Hepatocyte (in vitro differentiated cells): ENCODE measurements around the gene PLP1. TPM values are rescaled to one million over a fixed set of nuclear protein-coding genes. Genes with fewer than 3 reads are reported as not detected.

ENCODE experiments used
- DNase-seq: peaks from one replicate; pipeline ENCODE4 v3.0.0-alpha.2; 2016; ENCODE audit warnings: low spot score
- H2AFZ ChIP-seq: fragments of 200-600 bp; sonication (generic); 2 replicates; pipeline ENCODE4 v1.6.0; 2016; ENCODE audit warnings: antibody characterized with exemption, mild to moderate bottlenecking
- H3K27ac ChIP-seq: fragments of 200-600 bp; sonication (generic); 2 replicates; pipeline ENCODE4 v1.5.1; 2016; ENCODE audit warnings: mild to moderate bottlenecking
- H3K27me3 ChIP-seq: fragments of 200-600 bp; sonication (generic); 2 replicates; pipeline ENCODE4 v1.6.1; 2016
- H3K36me3 ChIP-seq: fragments of 200-600 bp; sonication (generic); replicated peaks from 2 replicates; pipeline ENCODE4 v1.5.1; 2016; ENCODE audit warnings: low read depth; ENCODE audit not compliant: insufficient read depth
- H3K4me1 ChIP-seq: fragments of 200-600 bp; sonication (generic); 2 replicates; pipeline ENCODE4 v1.5.1; 2016; ENCODE audit warnings: mild to moderate bottlenecking, moderate library complexity; ENCODE audit not compliant: insufficient read depth
- H3K4me2 ChIP-seq: fragments of 200-600 bp; sonication (generic); 2 replicates; pipeline ENCODE4 v1.6.0; 2016
- H3K4me3 ChIP-seq: fragments of 200-600 bp; sonication (generic); 2 replicates; pipeline ENCODE4 v1.5.1; 2016; ENCODE audit warnings: mild to moderate bottlenecking
- H3K79me2 ChIP-seq: fragments of 200-600 bp; sonication (generic); 2 replicates; pipeline ENCODE4 v1.6.0; 2017; ENCODE audit warnings: mild to moderate bottlenecking
- H3K9me2 ChIP-seq: fragments of 200-600 bp; sonication (generic); replicated peaks from 2 replicates; pipeline ENCODE4 v1.6.0; 2017; ENCODE audit warnings: mild to moderate bottlenecking; ENCODE audit not compliant: insufficient read depth
- H3K9me3 ChIP-seq: fragments of 200-600 bp; sonication (generic); 2 replicates; pipeline ENCODE4 v1.5.1; 2016; ENCODE audit warnings: low read depth, mild to moderate bottlenecking
- H4K20me1 ChIP-seq: fragments of 200-600 bp; sonication (generic); 2 replicates; pipeline ENCODE4 v1.6.0; 2016; ENCODE audit warnings: mild to moderate bottlenecking; ENCODE audit not compliant: insufficient read depth, poor library complexity, severe bottlenecking
- EZH2 ChIP-seq: fragments of 200-600 bp; sonication (generic); IDR thresholded peaks from 2 replicates; pipeline ENCODE4 v1.6.1; 2016; ENCODE audit warnings: antibody characterized with exemption, mild to moderate bottlenecking, borderline replicate concordance
- EZH2phosphoT487 ChIP-seq: fragments of 200-600 bp; sonication (generic); IDR thresholded peaks from one replicate; pipeline ENCODE4 v1.6.1; 2018; ENCODE audit warnings: antibody characterized with exemption, mild to moderate bottlenecking, low read depth, moderate library complexity; ENCODE audit not compliant: unreplicated experiment, severe bottlenecking
- WGBS: methylation state at CpG from one replicate; pipeline ENCODE4 v1.1.6; 2016; ENCODE audit warnings: low lambda C conversion rate; ENCODE audit errors: missing lambda C conversion rate; 5-methylcytosine and 5-hydroxymethylcytosine counted together
- polyA plus RNA-seq: library from polyadenylated mRNA; unstranded; fragments of >200 nt; fragmentation: Nextera tagmentation; extraction: Ambion mirVana; gene quantifications from 2 replicates; pipeline ENCODE4 v1.2.1, GENCODE V29; 2016
- total RNA-seq: library from RNA; depleted of rRNA; stranded (reverse); fragments of >200 nt; gene quantifications from 2 replicates; pipeline ENCODE4 v1.2.3, GENCODE V29; 2014
- TF ChIP-seq, protein P1 (sequence below): fragments of 200-600 bp; sonication (generic); IDR thresholded peaks from 2 replicates; pipeline ENCODE4 v1.5.1; 2016; ENCODE audit warnings: antibody characterized with exemption, mild to moderate bottlenecking; ENCODE audit not compliant: poor library complexity

The PLP1 gene
- total and polyA plus RNA-seq, 2 experiments from 2014 or later, result 1.1 to 1.5 TPM

DNA sequence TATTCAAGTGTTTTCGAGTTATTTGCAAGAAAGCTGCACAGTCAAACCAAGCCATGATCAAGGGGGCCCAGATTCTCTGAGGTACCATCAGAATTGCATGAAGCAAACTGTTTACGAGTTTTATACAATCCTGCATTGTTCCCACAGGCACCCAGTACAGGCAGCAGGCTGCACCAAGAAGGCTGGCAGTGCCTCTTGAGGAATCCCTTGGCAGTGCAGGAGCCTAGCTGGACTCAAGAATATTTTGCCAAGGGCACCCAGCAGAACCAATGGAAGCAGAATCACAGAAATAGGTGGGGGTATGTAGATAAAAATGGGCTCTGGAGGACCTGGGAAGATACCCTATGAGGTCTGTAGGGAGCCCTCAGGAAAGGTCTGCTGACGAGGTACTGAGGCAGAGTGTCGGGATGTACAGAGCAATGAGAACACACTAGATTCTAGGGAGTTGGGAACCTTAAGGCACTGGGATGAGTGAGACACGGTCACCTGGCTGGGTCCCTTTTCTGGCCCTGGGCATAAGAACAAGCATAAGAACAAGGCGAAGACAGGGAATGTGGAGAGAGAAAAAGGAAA lies 2.5 kb upstream of the PLP1 start:
- H3K4me3 ChIP-seq, result no peak overlapping the region
- 90% methylated on average over 6 of the region's 6 CpGs for WGBS
- no peak overlapping the region for H2AFZ ChIP-seq
- TF ChIP-seq EZH2phosphoT487 (no peak), EZH2 (no peak)
- TF ChIP-seq, protein P1, sequence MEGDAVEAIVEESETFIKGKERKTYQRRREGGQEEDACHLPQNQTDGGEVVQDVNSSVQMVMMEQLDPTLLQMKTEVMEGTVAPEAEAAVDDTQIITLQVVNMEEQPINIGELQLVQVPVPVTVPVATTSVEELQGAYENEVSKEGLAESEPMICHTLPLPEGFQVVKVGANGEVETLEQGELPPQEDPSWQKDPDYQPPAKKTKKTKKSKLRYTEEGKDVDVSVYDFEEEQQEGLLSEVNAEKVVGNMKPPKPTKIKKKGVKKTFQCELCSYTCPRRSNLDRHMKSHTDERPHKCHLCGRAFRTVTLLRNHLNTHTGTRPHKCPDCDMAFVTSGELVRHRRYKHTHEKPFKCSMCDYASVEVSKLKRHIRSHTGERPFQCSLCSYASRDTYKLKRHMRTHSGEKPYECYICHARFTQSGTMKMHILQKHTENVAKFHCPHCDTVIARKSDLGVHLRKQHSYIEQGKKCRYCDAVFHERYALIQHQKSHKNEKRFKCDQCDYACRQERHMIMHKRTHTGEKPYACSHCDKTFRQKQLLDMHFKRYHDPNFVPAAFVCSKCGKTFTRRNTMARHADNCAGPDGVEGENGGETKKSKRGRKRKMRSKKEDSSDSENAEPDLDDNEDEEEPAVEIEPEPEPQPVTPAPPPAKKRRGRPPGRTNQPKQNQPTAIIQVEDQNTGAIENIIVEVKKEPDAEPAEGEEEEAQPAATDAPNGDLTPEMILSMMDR, result peak; percentile 33
- H3K9me2 ChIP-seq, result no peaks in the 10 kb centered on the region
- no peaks in the 10 kb centered on the region for H3K4me1 ChIP-seq
- peaks cover 12% of the 10 kb centered on the region for H3K27me3 ChIP-seq
- H3K9me3 ChIP-seq, result no peaks in the 10 kb centered on the region
- no peaks in the 10 kb centered on the region for H3K36me3 ChIP-seq
- no peak overlapping the region for H3K27ac ChIP-seq
- no peaks in the 10 kb centered on the region for H3K79me2 ChIP-seq
- H3K4me2 ChIP-seq, result no peak overlapping the region
- H4K20me1 ChIP-seq, result no peaks in the 10 kb centered on the region
- peak; percentile 27 for DNase-seq

DNA sequence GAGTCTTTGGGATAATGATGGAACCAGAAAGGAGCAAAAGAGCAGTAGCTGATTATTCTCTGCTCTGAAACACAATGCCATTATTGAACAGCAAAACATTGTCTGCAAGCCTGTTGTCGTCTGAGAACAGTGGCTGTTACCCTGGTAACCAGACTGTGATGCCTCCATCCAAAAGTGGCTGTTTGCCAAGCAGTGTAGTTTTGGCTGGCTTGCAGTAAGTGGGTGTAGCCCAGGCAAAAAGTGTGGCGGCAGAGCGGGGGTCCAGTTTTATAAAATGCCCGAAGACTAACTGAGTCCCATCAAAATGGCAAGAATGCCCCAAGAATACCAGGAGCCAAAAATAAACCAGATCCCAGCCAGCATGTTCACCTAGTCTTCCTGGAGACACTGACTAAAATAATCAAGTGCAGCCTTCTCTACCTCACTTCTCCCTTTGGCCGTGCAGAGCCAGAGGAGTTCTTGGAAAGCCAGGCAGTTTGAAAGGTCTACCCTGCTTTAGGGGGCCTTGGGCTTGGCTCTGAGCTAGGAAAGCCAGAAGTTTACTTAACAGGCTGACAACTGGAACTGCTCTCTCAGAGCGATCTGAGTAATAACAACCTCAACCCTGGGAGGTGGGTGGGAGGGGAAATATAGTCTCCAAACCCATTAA lies 2.6 kb downstream of the PLP1 start:
- Histone ChIP-seq H3K27me3 (peaks cover 12% of the 10 kb centered on the region), H3K4me3 (no peak overlapping the region), H3K9me3 (no peaks in the 10 kb centered on the region), H3K79me2 (no peaks in the 10 kb centered on the region), H3K4me1 (no peaks in the 10 kb centered on the region), H2AFZ (no peak overlapping the region), H3K4me2 (no peak overlapping the region), H3K36me3 (no peaks in the 10 kb centered on the region), H4K20me1 (no peaks in the 10 kb centered on the region), H3K9me2 (no peaks in the 10 kb centered on the region), H3K27ac (no peak overlapping the region)
- 75% methylated on average over 6 of the region's 6 CpGs for WGBS
- DNase-seq, result no peak
- TF ChIP-seq, protein P1, result no peak
- no peak for TF ChIP-seq EZH2phosphoT487
- no peak for TF ChIP-seq EZH2

DNA sequence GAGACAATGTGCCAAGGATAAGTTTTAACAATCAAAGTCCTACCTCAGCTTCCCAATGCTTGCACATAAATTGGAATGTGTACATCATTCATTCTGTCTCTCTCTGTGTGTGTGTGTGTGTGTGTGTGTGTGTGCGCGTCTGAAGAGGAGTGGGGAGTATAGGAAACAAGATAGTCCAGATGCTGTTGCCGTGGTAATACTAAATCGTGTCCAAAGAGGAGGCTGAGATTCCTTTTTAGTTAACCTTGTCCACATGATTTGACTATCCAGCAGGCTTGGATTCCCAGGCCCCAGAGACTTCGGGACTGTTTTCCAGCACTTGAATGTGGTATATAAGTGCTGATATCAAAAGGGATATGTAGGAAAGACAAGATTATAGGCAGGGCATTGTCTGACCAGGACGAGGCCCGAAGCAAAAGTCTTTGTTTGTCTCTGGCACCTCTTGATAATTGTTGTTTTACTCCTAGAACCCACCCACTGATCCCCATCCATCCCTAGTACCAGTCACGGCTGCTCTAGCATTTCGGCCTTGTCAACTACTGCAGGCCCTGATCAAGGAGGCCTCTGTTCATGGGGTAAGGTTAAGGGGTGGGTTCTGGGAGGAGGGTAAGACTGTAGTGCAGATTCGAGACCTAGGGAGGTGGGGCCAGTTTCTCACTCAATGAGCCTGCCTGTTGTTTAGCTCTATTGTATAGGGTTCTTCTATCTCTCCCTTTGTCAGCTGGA lies 3.9 kb downstream of the PLP1 start:
- Histone ChIP-seq H4K20me1 (no peaks in the 10 kb centered on the region), H3K79me2 (no peaks in the 10 kb centered on the region), H3K4me1 (no peaks in the 10 kb centered on the region), H3K4me3 (no peak overlapping the region), H3K4me2 (no peak overlapping the region), H3K9me3 (no peaks in the 10 kb centered on the region), H2AFZ (no peak overlapping the region), H3K27me3 (peaks cover 8% of the 10 kb centered on the region), H3K36me3 (no peaks in the 10 kb centered on the region), H3K27ac (no peak overlapping the region), H3K9me2 (no peaks in the 10 kb centered on the region)
- TF ChIP-seq EZH2phosphoT487 (no peak), EZH2 (no peak)
- TF ChIP-seq, protein P1, result no peak
- WGBS, result 86% methylated on average over 10 of the region's 10 CpGs
- no peak for DNase-seq
